HepG2 (cell line): ENCODE data around the gene DGKG. TPM values are rescaled to one million over a fixed set of nuclear protein-coding genes. Genes with fewer than 3 reads are reported as not detected.

ENCODE experiments used
- ATAC-seq: fragments of 200-7000 bp; cut with Tn5 transposase; 3 replicates; pipeline ENCODE4 v1.9.1; 2020; ENCODE audit warnings: mild to moderate bottlenecking, moderate library complexity
- BruUV-seq: library from RNA; stranded (reverse); fragments of 400-500 nt; replicated peaks from 2 replicates; lab custom pipeline; 2021; lab: Mats Ljungman, UMichigan
- CTCF ChIA-PET: fragments of 300-600 bp; formaldehyde crosslinking; extraction: SDS; loops from one replicate; lab custom pipeline; 2021; ENCODE audit warnings: low total read pairs, inconsistent platforms, low intra/inter-chr PET ratio; lab: Yijun Ruan, JAX
- POLR2A ChIA-PET: fragments of 350-600 bp; sonication (Branson Sonifier 250); formaldehyde crosslinking; loops from one replicate; lab custom pipeline; 2020; ENCODE audit warnings: antibody characterized with exemption, inconsistent platforms; lab: Yijun Ruan, JAX
- DNase-seq: peaks from one replicate; pipeline ENCODE4 v3.0.0-alpha.2; 2015; ENCODE audit warnings: low spot score
- FAIRE-seq: peaks from 3 replicates; lab custom pipeline; 2011; peaks lifted over from hg19 to GRCh38; lab: Jason Lieb, UNC
- H2AFZ ChIP-seq: one replicate; pipeline ENCODE4 v1.6.1; 2011; ENCODE audit warnings: low read length, inconsistent platforms
- H3K27ac ChIP-seq: fragments of 300-600 bp; 3 replicates; pipeline ENCODE4 v1.8.0; 2011; ENCODE audit warnings: mixed run types, mild to moderate bottlenecking, mixed read lengths, low read length, inconsistent platforms; ENCODE audit not compliant: insufficient read depth; ENCODE audit errors: extremely low read length
- H3K27me3 ChIP-seq, 2 experiments: fragments of 200-600 bp in 1 of 2; 2 replicates in 1 of 2; 3 replicates in 1 of 2; pipeline versions ENCODE4 v1.6.0 to v1.8.0; 2011; ENCODE audit warnings: low read length in 2 of 2, mild to moderate bottlenecking in 2 of 2, moderate library complexity in 2 of 2, inconsistent platforms in 1 of 2; ENCODE audit not compliant: insufficient read depth in 2 of 2, control insufficient read depth in 1 of 2
- H3K36me3 ChIP-seq, 2 experiments: fragments of 200-600 bp in 1 of 2; replicated peaks in 1 of 2; 2 replicates in 1 of 2; 3 replicates in 1 of 2; pipeline versions ENCODE4 v1.5.1 to v1.8.0; 2011; ENCODE audit warnings: low read length in 2 of 2, inconsistent platforms in 1 of 2; ENCODE audit not compliant: insufficient read depth in 2 of 2, control insufficient read depth in 1 of 2
- H3K4me1 ChIP-seq: 2 replicates; pipeline ENCODE4 v1.5.1; 2012; ENCODE audit warnings: low read length, inconsistent platforms; ENCODE audit not compliant: insufficient read depth
- H3K4me2 ChIP-seq: 2 replicates; pipeline ENCODE4 v1.6.0; 2011; ENCODE audit warnings: low read depth, low read length, inconsistent platforms
- H3K4me3 ChIP-seq, 3 experiments: fragments of 200-600 bp in 1 of 3; sonication (generic), shearing (Covaris generic) in 1 of 3; replicated peaks in 1 of 3; 2 replicates each; pipeline ENCODE4 v1.5.1; 2011 to 2016; ENCODE audit warnings: low read length in 3 of 3, inconsistent platforms in 2 of 3, low read depth in 2 of 3, mild to moderate bottlenecking in 2 of 3, control low read depth in 1 of 3, mixed read lengths in 1 of 3; ENCODE audit not compliant: insufficient read depth in 1 of 3
- H3K79me2 ChIP-seq: one replicate; pipeline ENCODE4 v1.6.1; 2011; ENCODE audit warnings: low read length, inconsistent platforms; ENCODE audit not compliant: insufficient read depth
- H3K9ac ChIP-seq: 2 replicates; pipeline ENCODE4 v1.6.0; 2011; ENCODE audit warnings: mild to moderate bottlenecking, low read depth, low read length, inconsistent platforms; ENCODE audit not compliant: insufficient read depth
- H3K9me3 ChIP-seq: 2 replicates; pipeline ENCODE4 v1.5.1; 2012; ENCODE audit warnings: mild to moderate bottlenecking, low read length
- H4K20me1 ChIP-seq: 2 replicates; pipeline ENCODE4 v1.6.0; 2011; ENCODE audit warnings: inconsistent platforms, mild to moderate bottlenecking, low read length, moderate library complexity; ENCODE audit not compliant: insufficient read depth
- AKAP8 ChIP-seq: sonication (generic); formaldehyde crosslinking; IDR thresholded peaks from 2 replicates; pipeline ENCODE4 v1.5.1; 2020; ENCODE audit warnings: mild to moderate bottlenecking, missing genetic modification reagents
- CEBPB ChIP-seq: IDR thresholded peaks from 2 replicates; pipeline ENCODE4 v1.6.1; 2011; ENCODE audit warnings: low read depth, low read length, improper control_type of control experiment, borderline replicate concordance
- KDM2A ChIP-seq: sonication (generic); formaldehyde crosslinking; IDR thresholded peaks from 2 replicates; pipeline ENCODE4 v1.4.0; 2020; ENCODE audit warnings: low read depth, missing genetic modification reagents, borderline replicate concordance
- MAZ ChIP-seq, 2 experiments: sonication (generic) in 1 of 2; formaldehyde crosslinking in 1 of 2; IDR thresholded peaks; 2 replicates each; pipeline versions ENCODE4 v1.5.0 to v1.6.1; 2012 to 2020; ENCODE audit warnings: low read depth in 2 of 2, mild to moderate bottlenecking in 2 of 2, borderline replicate concordance in 1 of 2, improper control_type of control experiment in 1 of 2, low read length in 1 of 2, missing genetic modification reagents in 1 of 2, moderate library complexity in 1 of 2
- NFE2 ChIP-seq: sonication (generic); formaldehyde crosslinking; IDR thresholded peaks from 2 replicates; pipeline ENCODE4 v1.4.0; 2020; ENCODE audit warnings: missing genetic modification reagents
- PCBP2 ChIP-seq: fragments of 200-400 bp; formaldehyde crosslinking; optimal IDR thresholded peaks from 2 replicates; pipeline ENCODE3; 2018; ENCODE audit warnings: low read length, low read depth; ENCODE audit not compliant: poor library complexity, severe bottlenecking
- WIZ ChIP-seq: sonication (generic); formaldehyde crosslinking; IDR thresholded peaks from 2 replicates; pipeline ENCODE4 v1.5.1; 2020; ENCODE audit warnings: mild to moderate bottlenecking, missing genetic modification reagents
- XBP1 ChIP-seq: sonication (generic); formaldehyde crosslinking; IDR thresholded peaks from 2 replicates; pipeline ENCODE4 v1.5.0; 2020; ENCODE audit warnings: missing genetic modification reagents
- ZNF790 ChIP-seq: sonication (generic); formaldehyde crosslinking; IDR thresholded peaks from 2 replicates; pipeline ENCODE4 v1.8.0; 2022; ENCODE audit warnings: missing genetic modification reagents, mild to moderate bottlenecking, borderline replicate concordance
- WGBS: methylation state at CpG from one replicate; pipeline ENCODE4 v1.1.6; 2017; ENCODE audit warnings: low lambda C conversion rate; 5-methylcytosine and 5-hydroxymethylcytosine counted together
- in situ Hi-C: cut with HindIII; loops from 2 replicates; pipeline ENCODE4 v1.10.0; 2017; ENCODE audit warnings: low pct_unique_long_range_greater_than_20kb; ENCODE audit not compliant: extremely low pct_ligation_motif_present
- intact Hi-C: fragments of 100-400 bp; cut with micrococcal nuclease; formaldehyde crosslinking; loops from one replicate; pipeline ENCODE4 v1.10.0; 2022; ENCODE audit not compliant: unreplicated experiment
- polyA plus RNA-seq, 8 experiments: library from polyadenylated mRNA; depleted of rRNA in 3 of 8; stranded (reverse) in 7 of 8; unstranded in 1 of 8; fragments of >200 nt; fragmentation: Illumina TruSeq in 4 of 8; extraction: Trizol in 4 of 8; gene quantifications; 2 replicates each; pipeline versions ENCODE4 v1.2.1 to v1.2.3, GENCODE V29; 2011 to 2016; ENCODE audit warnings: low read depth in 4 of 8, missing spikeins in 1 of 8, mixed read lengths in 1 of 8; ENCODE audit not compliant: insufficient read depth in 1 of 8
- total RNA-seq, 5 experiments: library from RNA; depleted of rRNA; stranded (reverse); fragments of >200 nt; fragmentation: Illumina TruSeq; extraction: Trizol; gene quantifications; 2 replicates each; pipeline ENCODE4 v1.2.3, GENCODE V29; 2016; ENCODE audit warnings: low read depth in 1 of 5
- TF ChIP-seq, protein P1 (sequence below): sonication (generic); formaldehyde crosslinking; IDR thresholded peaks from 2 replicates; pipeline ENCODE4 v1.8.1; 2023; ENCODE audit warnings: mild to moderate bottlenecking, missing genetic modification reagents
- TF ChIP-seq, protein P2 (sequence below): sonication (generic); formaldehyde crosslinking; IDR thresholded peaks from 2 replicates; pipeline ENCODE4 v1.4.0; 2020; ENCODE audit warnings: missing genetic modification reagents

DGKG gene
- total and polyA plus RNA-seq, 2 of the 13 experiments (the other 11 are each of a cell fraction or from before 2014, with no cell fraction given): 3.8 to 6.2 TPM

DNA sequence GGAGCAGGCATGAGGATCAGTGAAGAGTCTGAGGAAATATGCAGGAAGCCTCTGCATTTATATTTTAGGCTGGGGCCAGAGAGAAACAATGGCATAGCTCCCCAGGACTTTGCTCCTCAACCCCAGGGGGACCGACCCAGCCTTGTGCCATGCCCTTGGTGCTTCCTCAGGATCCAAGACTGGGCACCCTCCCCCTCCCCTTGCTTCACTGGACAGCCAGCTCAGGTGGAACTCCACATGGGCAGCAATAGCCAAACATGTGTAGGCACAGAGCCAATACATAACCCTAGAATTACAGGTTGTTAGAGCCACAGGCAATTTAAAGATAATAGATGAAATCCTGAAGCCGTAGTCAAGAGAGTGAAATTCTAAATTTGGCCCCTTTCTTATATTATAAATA, 180.1 kb downstream of the DGKG start:
- BruUV-seq: no TSS peak
- TF ChIP-seq AKAP8 (CRISPR knock-in tag) (no peak), PCBP2 (no peak), NFE2 (CRISPR knock-in tag) (no peak), WIZ (no peak), CEBPB (no peak), ZNF790 (CRISPR knock-in tag) (no peak), MAZ (IDR thresholded peaks at IDR 0.05; ENCODE audit: borderline replicate concordance, low read depth, low read length) (no peak), MAZ (CRISPR knock-in tag; IDR thresholded peaks at IDR 0.05; ENCODE audit: low read depth) (no peak), XBP1 (CRISPR knock-in tag) (no peak), KDM2A (no peak)
- TF ChIP-seq, protein P1, sequence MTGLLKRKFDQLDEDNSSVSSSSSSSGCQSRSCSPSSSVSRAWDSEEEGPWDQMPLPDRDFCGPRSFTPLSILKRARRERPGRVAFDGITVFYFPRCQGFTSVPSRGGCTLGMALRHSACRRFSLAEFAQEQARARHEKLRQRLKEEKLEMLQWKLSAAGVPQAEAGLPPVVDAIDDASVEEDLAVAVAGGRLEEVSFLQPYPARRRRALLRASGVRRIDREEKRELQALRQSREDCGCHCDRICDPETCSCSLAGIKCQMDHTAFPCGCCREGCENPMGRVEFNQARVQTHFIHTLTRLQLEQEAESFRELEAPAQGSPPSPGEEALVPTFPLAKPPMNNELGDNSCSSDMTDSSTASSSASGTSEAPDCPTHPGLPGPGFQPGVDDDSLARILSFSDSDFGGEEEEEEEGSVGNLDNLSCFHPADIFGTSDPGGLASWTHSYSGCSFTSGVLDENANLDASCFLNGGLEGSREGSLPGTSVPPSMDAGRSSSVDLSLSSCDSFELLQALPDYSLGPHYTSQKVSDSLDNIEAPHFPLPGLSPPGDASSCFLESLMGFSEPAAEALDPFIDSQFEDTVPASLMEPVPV: no peak
- TF ChIP-seq, protein P2, sequence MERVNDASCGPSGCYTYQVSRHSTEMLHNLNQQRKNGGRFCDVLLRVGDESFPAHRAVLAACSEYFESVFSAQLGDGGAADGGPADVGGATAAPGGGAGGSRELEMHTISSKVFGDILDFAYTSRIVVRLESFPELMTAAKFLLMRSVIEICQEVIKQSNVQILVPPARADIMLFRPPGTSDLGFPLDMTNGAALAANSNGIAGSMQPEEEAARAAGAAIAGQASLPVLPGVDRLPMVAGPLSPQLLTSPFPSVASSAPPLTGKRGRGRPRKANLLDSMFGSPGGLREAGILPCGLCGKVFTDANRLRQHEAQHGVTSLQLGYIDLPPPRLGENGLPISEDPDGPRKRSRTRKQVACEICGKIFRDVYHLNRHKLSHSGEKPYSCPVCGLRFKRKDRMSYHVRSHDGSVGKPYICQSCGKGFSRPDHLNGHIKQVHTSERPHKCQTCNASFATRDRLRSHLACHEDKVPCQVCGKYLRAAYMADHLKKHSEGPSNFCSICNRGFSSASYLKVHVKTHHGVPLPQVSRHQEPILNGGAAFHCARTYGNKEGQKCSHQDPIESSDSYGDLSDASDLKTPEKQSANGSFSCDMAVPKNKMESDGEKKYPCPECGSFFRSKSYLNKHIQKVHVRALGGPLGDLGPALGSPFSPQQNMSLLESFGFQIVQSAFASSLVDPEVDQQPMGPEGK (CRISPR knock-in tag): no peak
- H3K9ac ChIP-seq: no peak overlapping the region
- no peaks in the 10 kb centered on the region for H4K20me1 ChIP-seq
- peaks cover 0 to 6% of the 10 kb centered on the region in 2 experiments; a peak in 2 of 5 replicates for H3K36me3 ChIP-seq
- H3K79me2 ChIP-seq: no peaks in the 10 kb centered on the region
- H3K27me3 ChIP-seq: no peaks in the 10 kb centered on the region
- DNase-seq (no peak), ATAC-seq (no peak), FAIRE-seq (no peak)
- H3K4me2 ChIP-seq: no peak overlapping the region
- H3K4me1 ChIP-seq: peaks cover 5% of the 10 kb centered on the region
- intact Hi-C loops (no loop called here), in situ Hi-C loops (no loop called here)
- CTCF ChIA-PET: no interaction called here
- 100% methylated on average over 2 of the region's 2 CpGs for WGBS
- H3K27ac ChIP-seq: no peak overlapping the region
- H3K4me3 ChIP-seq: no peak overlapping the region
- no peaks in the 10 kb centered on the region for H3K9me3 ChIP-seq
- no peak overlapping the region for H2AFZ ChIP-seq
- POLR2A ChIA-PET: no interaction called here
